ENCODE measurements around the gene CAST.
A peak's percentile ranks its signal among the peaks of the same experiment; 100 is the strongest.
"Not testable (repeated sequence)": the region's sequence is repeated elsewhere in the genome, so short reads cannot be mapped to it uniquely, and the experiment has no call there.

CAST gene

GRCh38 chr5:96772542-96772941, 110.4 kb downstream of the CAST start:
- DNase-seq = no peak

GRCh38 chr5:96775050-96775449, 112.9 kb downstream of the CAST start:
- no peak for DNase-seq

- no peak for DNase-seq
Observed at GRCh38 chr5:96775689-96776088, 113.5 kb downstream of the CAST start.

GRCh38 chr5:96776621-96777020, 114.4 kb downstream of the CAST start:
- DNase-seq = no peak

GRCh38 chr5:96778409-96778808, 116.2 kb downstream of the CAST start:
- DNase-seq = no peak

GRCh38 chr5:96780626-96781025, 118.5 kb downstream of the CAST start:
- DNase-seq = no peak

- no peak for DNase-seq
Observed at GRCh38 chr5:96781031-96781971, 119.1 kb downstream of the CAST start.

GRCh38 chr5:96783326-96783725, 121.2 kb downstream of the CAST start:
- DNase-seq = no peak

GRCh38 chr5:96785326-96786109, 123.3 kb downstream of the CAST start:
- DNase-seq = no peak

- DNase-seq = no peak
Observed at GRCh38 chr5:96788112-96788749, 126.1 kb downstream of the CAST start.

- DNase-seq = no peak
Observed at GRCh38 chr5:96789794-96790330, 127.7 kb downstream of the CAST start.

GRCh38 chr5:96790961-96791504, 128.9 kb downstream of the CAST start:
- peak in 1 of 56 donors; percentile 20 for DNase-seq

- no peak for DNase-seq
Observed at GRCh38 chr5:96794757-96795156, 132.6 kb downstream of the CAST start.

GRCh38 chr5:96795626-96796025, 133.4 kb downstream of the CAST start:
- no peak for DNase-seq

- no peak for DNase-seq
Observed at GRCh38 chr5:96796434-96796833, 134.3 kb downstream of the CAST start.

- DNase-seq = not testable (repeated sequence)
Observed at GRCh38 chr5:96801718-96802117, 139.5 kb downstream of the CAST start.

- DNase-seq = peak in 53 of 56 donors; percentile 21 to 92 (median 76)
Observed at GRCh38 chr5:96807075-96807654, 145.0 kb downstream of the CAST start.

GRCh38 chr5:96808541-96808828, 146.3 kb downstream of the CAST start:
- no peak for DNase-seq

- DNase-seq = no peak
Observed at GRCh38 chr5:96808868-96809558, 146.8 kb downstream of the CAST start.

- peak in 1 of 56 donors; percentile 4 for DNase-seq
Observed at GRCh38 chr5:96809921-96810320, 147.7 kb downstream of the CAST start.
